22Rv1 (cell line): ENCODE results near the gene PMEPA1.

Source experiments
- CTCF ChIP-seq: fragments of 450-650 bp; IDR thresholded peaks from 2 replicates; pipeline ENCODE4 v1.5.1; 2017; ENCODE audit warnings: mild to moderate bottlenecking
- ZFX ChIP-seq: fragments of 450-650 bp; IDR thresholded peaks from 2 replicates; pipeline ENCODE4 v1.6.1; 2017; ENCODE audit warnings: antibody characterized with exemption, borderline replicate concordance

GRCh38 chr20:57698867-57699275, 10.9 kb downstream of the PMEPA1 start:
- TF ChIP-seq CTCF (no peak), ZFX (no peak)
